ENCODE results near the gene NTN1.

GRCh38 chr17:9226130-9226793 lies 205.0 kb downstream of the NTN1 start:
- TF ChIP-seq CTCF (IDR thresholded peaks at IDR 0.05) (no peak), EP300 (IDR thresholded peaks at IDR 0.05) (no peak)

Measured in ovary (tissue), 3 donors.